T-helper 2 cell treated with Interferon-gamma antibody and Interleukin-4, amounts not matched to agents 100 ng/mL and 5 ng/mL, for 36 hours (primary cell): ENCODE measurements around the gene DNAH14. TPM values are rescaled to one million over a fixed set of nuclear protein-coding genes. Genes with fewer than 3 reads are reported as not detected.
"Not testable (repeated sequence)": the region's sequence is repeated elsewhere in the genome, so short reads cannot be mapped to it uniquely, and the experiment has no call there.

Source experiments
- intact Hi-C: fragments of 100-400 bp; cut with micrococcal nuclease; formaldehyde crosslinking; loops from one replicate; pipeline ENCODE4 v1.15.1; 2023
- total RNA-seq: library from RNA; stranded (reverse); gene quantifications from 2 replicates; pipeline ENCODE4 v1.2.3, GENCODE V29; 2022

DNAH14 gene
- total RNA-seq, 1 donor from 2014 or later = 1.6 TPM

GRCh38 chr1:224921354-224921753 lies 8.1 kb upstream of the DNAH14 start:
- intact Hi-C loops = no loop called here

- intact Hi-C loops = loop anchor here (1.0 kb wide), 1 partner anchor 409 kb away; no protein-coding TSS in a partner anchor
These were observed 6.9 kb upstream of the DNAH14 start for GRCh38 chr1:224922404-224923164.

GRCh38 chr1:224923726-224924125 lies 5.7 kb upstream of the DNAH14 start:
- intact Hi-C loops = no loop called here

GRCh38 chr1:224927631-224928030 lies 1.8 kb upstream of the DNAH14 start:
- intact Hi-C loops = not testable (repeated sequence)

GRCh38 chr1:224928906-224929305 lies 569 bp upstream of the DNAH14 start:
- intact Hi-C loops = no loop called here

GRCh38 chr1:224931605-224932004 lies 2.1 kb downstream of the DNAH14 start:
- intact Hi-C loops = no loop called here

GRCh38 chr1:224932607-224933249 lies 3.3 kb downstream of the DNAH14 start:
- intact Hi-C loops = no loop called here

- intact Hi-C loops = no loop called here
These were observed 4.1 kb downstream of the DNAH14 start for GRCh38 chr1:224933584-224933983.

GRCh38 chr1:224938652-224939051 lies 9.2 kb downstream of the DNAH14 start:
- intact Hi-C loops = no loop called here

GRCh38 chr1:224939844-224940425 lies 10.5 kb downstream of the DNAH14 start:
- intact Hi-C loops = no loop called here

GRCh38 chr1:224940735-224941134 lies 11.3 kb downstream of the DNAH14 start:
- intact Hi-C loops = not testable (repeated sequence)

GRCh38 chr1:224945651-224946348 lies 16.3 kb downstream of the DNAH14 start:
- intact Hi-C loops = not testable (repeated sequence)

- intact Hi-C loops = not testable (repeated sequence)
These were observed 16.8 kb downstream of the DNAH14 start for GRCh38 chr1:224946349-224946691.

- intact Hi-C loops = no loop called here
These were observed 28.2 kb downstream of the DNAH14 start for GRCh38 chr1:224957696-224958095.

- intact Hi-C loops = no loop called here
These were observed 29.0 kb downstream of the DNAH14 start for GRCh38 chr1:224958490-224958889.

- intact Hi-C loops = no loop called here
These were observed 29.6 kb downstream of the DNAH14 start for GRCh38 chr1:224959115-224959514.

- intact Hi-C loops = no loop called here
These were observed 30.2 kb downstream of the DNAH14 start for GRCh38 chr1:224959656-224960055.

GRCh38 chr1:224980181-224980580 lies 50.7 kb downstream of the DNAH14 start:
- intact Hi-C loops = no loop called here

- intact Hi-C loops = not testable (repeated sequence)
These were observed 52.5 kb downstream of the DNAH14 start for GRCh38 chr1:224981922-224982354.

GRCh38 chr1:224988042-224988441 lies 58.6 kb downstream of the DNAH14 start:
- intact Hi-C loops = no loop called here

GRCh38 chr1:224989615-224990014 lies 60.1 kb downstream of the DNAH14 start:
- intact Hi-C loops = no loop called here

- intact Hi-C loops = not testable (repeated sequence)
These were observed 62.1 kb downstream of the DNAH14 start for GRCh38 chr1:224991550-224991949.
